DOHH2 (cell line): ENCODE data around the gene MORC2.

Experiments used
- CTCF ChIP-seq: fragments of 200-600 bp; sonication (generic); IDR thresholded peaks from one replicate; pipeline ENCODE4 v1.5.1; 2014; ENCODE audit warnings: antibody characterized with exemption, mild to moderate bottlenecking, low read depth, low read length; ENCODE audit not compliant: poor library complexity, severe bottlenecking
- EZH2phosphoT487 ChIP-seq: fragments of 200-600 bp; sonication (generic); IDR thresholded peaks from 2 replicates; pipeline ENCODE4 v1.6.1; 2017; ENCODE audit warnings: borderline replicate concordance, mild to moderate bottlenecking, antibody characterized with exemption, low read length, moderate library complexity, mixed read lengths

- TF ChIP-seq CTCF (no peak), EZH2phosphoT487 (no peak)
Measured at GRCh38 chr22:30880181-30880601, 88.4 kb downstream of the MORC2 start.
